H54 (cell line): Measurements from ENCODE around the gene DAPK1.

Experiments used
- DNase-seq: peaks from one replicate; pipeline ENCODE4 v3.0.0; 2011; ENCODE audit warnings: low spot score, mixed read lengths; ENCODE audit not compliant: insufficient read length
- FAIRE-seq: peaks from 3 replicates; lab custom pipeline; 2011; peaks lifted over from hg19 to GRCh38; lab: Jason Lieb, UNC
- POLR2A ChIP-seq: IDR thresholded peaks from 2 replicates; pipeline ENCODE4 v1.6.1; 2011; ENCODE audit warnings: low read depth, mild to moderate bottlenecking, low read length

DAPK1 gene

DNA sequence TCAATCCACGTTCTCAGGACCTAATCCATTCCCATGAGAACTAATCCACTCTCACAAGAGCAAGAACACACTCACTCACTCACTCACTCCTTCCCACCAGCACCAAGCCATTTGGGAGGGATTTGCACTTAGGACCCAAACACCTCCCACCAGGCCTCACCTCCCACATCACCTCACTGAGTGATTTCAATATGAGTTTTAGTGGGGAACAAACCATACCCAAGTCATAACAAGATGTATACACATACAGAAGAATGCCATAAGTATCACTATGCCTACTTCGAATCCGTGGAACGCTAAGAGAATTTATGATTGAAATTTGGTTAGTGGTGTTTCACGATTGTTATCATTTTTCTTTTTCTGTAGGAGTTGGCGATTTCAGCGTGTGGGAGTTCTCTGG, 199.0 kb downstream of the DAPK1 start:
- TF ChIP-seq POLR2A = no peak
- no peak for FAIRE-seq

DNA sequence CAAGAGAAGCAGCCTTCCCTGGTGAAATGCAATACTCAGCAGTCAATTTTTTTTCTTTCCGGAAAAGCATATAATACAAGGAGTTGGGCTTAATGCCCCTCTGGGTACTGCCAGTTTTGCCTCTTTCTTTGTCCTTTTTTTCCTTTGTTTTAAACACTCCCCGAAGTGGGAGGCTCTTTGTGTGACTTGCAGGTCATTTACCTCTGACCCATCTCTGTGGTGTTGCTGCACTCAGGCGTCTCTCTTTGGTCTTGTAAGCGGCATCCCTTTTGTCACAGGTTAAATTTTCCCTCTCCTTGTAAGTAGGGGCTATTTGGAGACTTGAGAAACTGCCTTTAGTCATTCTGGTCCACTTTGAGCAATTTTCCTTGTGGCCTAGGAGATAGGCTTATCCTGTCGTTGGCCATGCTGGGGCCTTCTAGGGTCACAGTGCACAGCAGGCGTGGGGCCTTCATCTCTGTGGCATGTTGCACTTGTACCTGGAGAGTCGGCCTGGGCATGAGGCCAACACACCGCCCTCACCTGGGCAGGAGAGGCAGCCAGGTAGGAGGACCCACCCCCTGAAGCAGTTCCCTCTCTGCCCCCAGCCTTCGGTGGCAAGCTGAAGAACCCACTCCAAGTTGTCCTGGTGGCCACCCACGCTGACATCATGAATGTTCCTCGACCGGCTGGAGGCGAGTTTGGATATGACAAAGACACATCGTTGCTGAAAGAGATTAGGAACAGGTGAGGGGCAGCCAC, 200.6 kb downstream of the DAPK1 start:
- DNase-seq = no peak
- no peak for FAIRE-seq

More for the DNA sequence above, 199.0 kb downstream of the DAPK1 start:
- no peak for DNase-seq

DNA sequence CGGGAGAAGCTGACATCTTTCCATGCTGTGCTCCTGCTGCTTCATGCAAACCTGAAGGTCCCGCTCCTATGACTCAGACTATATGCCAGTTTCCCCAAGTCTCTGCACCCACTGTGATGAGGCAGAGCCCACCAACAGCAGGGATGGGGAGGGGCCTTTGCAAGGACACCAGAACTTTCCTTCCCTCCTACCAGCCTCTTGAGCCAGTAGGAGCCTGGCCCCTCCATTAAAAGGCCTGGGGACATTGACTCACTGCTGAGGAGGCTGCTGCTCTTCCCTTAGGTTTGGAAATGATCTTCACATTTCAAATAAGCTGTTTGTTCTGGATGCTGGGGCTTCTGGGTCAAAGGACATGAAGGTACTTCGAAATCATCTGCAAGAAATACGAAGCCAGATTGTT, 202.2 kb downstream of the DAPK1 start:
- no peak for DNase-seq
- TF ChIP-seq POLR2A = no peak
- no peak for FAIRE-seq

More for the DNA sequence above, 200.6 kb downstream of the DAPK1 start:
- no peak for TF ChIP-seq POLR2A

GRCh38 chr9:87701491-87701890, 203.8 kb downstream of the DAPK1 start:
- TF ChIP-seq POLR2A = no peak
- DNase-seq = no peak
- FAIRE-seq = no peak

- FAIRE-seq = no peak
- TF ChIP-seq POLR2A = no peak
- no peak for DNase-seq
These were observed 204.3 kb downstream of the DAPK1 start for GRCh38 chr9:87701931-87702421.

DNA sequence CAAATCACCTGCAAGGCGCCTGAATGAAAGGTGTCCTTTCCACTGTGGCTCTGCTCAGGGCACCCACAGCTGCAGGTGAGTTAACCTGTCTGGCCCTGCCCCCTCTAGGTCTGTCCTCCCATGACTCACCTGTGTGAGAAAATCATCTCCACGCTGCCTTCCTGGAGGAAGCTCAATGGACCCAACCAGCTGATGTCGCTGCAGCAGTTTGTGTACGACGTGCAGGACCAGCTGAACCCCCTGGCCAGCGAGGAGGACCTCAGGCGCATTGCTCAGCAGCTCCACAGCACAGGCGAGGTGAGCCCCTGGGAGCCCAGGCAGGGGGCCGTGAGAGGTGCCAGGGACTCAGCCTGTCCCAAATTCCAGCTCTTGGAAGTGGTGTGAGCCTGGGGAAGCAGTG, 205.3 kb downstream of the DAPK1 start:
- no peak for DNase-seq
- no peak for FAIRE-seq
- TF ChIP-seq POLR2A = no peak

DNA sequence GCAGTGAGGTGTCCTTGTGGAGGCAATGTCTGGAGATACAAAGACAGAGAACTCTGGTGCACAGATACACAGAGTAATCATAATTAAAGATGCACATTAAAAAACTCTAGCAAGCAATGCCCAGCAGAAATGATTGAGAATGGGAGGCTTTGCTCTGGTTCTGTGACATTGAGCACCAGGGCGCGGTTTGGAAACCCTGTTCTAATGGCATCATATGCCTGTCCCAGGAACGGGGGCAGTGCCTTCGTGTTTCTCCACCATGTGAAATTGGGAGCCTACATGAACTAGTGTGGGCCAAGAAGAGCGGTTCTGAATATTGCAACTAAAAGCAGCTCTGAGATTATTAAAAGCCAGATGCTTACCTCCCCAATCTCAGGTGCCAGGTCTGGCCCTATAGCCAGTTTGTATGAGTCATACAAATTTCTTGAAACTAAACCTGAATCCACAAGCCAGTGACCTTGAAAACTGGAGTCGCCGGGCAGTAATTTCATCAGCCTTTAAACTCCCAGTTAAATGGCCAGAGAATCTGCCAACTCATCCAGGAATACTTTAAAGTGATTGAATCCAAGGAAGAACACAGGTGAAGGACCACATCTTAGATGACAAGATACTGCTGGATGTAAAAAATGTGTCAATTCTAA, 206.1 kb downstream of the DAPK1 start:
- DNase-seq (no peak), FAIRE-seq (no peak)
- TF ChIP-seq POLR2A = no peak

DNA sequence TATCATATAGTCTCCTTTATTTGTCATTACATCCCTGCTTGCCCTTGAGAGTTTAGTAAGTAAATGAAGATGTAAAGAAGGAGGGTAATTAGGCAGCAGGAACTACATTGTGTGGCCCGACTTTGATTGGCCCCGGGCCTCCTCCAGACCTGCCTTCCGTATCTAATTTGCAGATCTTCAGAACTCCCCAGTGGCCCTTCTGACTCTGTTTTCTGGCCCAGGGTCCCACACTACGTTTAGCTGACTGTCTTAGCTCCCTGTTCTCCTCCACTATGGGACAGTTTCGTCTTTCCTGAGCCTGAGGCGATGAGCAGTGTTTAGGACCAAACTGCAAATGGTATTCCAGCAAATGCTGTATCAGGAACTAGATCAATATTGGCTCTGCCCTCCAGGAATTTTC, 206.7 kb downstream of the DAPK1 start:
- FAIRE-seq (no peak), DNase-seq (no peak)
- TF ChIP-seq POLR2A = no peak

DNA sequence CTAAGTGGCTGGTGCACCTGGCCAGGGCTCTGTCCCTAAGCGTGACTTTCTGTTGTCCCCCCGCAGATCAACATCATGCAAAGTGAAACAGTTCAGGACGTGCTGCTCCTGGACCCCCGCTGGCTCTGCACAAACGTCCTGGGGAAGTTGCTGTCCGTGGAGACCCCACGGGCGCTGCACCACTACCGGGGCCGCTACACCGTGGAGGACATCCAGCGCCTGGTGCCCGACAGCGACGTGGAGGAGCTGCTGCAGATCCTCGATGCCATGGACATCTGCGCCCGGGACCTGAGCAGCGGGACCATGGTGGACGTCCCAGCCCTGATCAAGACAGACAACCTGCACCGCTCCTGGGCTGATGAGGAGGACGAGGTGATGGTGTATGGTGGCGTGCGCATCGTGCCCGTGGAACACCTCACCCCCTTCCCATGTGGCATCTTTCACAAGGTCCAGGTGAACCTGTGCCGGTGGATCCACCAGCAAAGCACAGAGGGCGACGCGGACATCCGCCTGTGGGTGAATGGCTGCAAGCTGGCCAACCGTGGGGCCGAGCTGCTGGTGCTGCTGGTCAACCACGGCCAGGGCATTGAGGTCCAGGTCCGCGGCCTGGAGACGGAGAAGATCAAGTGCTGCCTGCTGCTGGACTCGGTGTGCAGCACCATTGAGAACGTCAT, 208.5 kb downstream of the DAPK1 start:
- no peak for FAIRE-seq
- TF ChIP-seq POLR2A = no peak
- no peak for DNase-seq

DNA sequence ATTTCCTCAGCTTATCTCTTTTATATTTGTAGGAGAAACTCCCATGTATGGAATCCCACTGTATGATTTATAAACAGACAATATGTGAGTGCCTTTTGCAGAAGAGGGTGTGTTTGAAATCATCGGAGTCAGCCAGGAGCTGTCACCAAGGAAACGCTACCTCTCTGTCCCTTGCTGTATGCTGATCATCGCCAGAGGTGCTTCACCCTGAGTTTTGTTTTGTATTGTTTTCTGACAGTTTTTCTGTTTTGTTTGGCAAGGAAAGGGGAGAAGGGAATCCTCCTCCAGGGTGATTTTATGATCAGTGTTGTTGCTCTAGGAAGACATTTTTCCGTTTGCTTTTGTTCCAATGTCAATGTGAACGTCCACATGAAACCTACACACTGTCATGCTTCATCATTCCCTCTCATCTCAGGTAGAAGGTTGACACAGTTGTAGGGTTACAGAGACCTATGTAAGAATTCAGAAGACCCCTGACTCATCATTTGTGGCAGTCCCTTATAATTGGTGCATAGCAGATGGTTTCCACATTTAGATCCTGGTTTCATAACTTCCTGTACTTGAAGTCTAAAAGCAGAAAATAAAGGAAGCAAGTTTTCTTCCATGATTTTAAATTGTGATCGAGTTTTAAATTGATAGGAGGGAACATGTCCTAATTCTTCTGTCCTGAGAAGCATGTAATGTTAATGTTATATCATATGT, 210.3 kb downstream of the DAPK1 start:
- TF ChIP-seq POLR2A = no peak
- no peak for DNase-seq
- no peak for FAIRE-seq

GRCh38 chr9:87708546-87708945, 210.9 kb downstream of the DAPK1 start:
- DNase-seq (no peak), FAIRE-seq (no peak)
- TF ChIP-seq POLR2A = no peak

GRCh38 chr9:87708986-87709728, 211.5 kb downstream of the DAPK1 start:
- TF ChIP-seq POLR2A = no peak
- FAIRE-seq = no peak
- no peak for DNase-seq

GRCh38 chr9:87710443-87710842, 212.8 kb downstream of the DAPK1 start:
- TF ChIP-seq POLR2A = no peak
- FAIRE-seq = no peak
- DNase-seq = no peak
